ENCODE data around the gene MPL. TPM values are rescaled to one million over a fixed set of nuclear protein-coding genes. Genes with fewer than 3 reads are reported as not detected.

Gene MPL
- total and polyA plus RNA-seq, 2 of the 13 experiments (the other 11 are each of a cell fraction or from before 2014, with no cell fraction given): not detected

- TF ChIP-seq TARDBP (CRISPR knock-in tag; IDR thresholded peaks at IDR 0.05): peak; percentile 77; the same call in 1 of the 2 replicates
- peak; percentile 93; the same call in 1 of the 2 replicates for TF ChIP-seq ZNF337 (CRISPR knock-in tag; IDR thresholded peaks at IDR 0.05; ENCODE audit: borderline replicate concordance, low read depth)
- no peak for TF ChIP-seq SP2 (CRISPR knock-in tag; IDR thresholded peaks at IDR 0.05)
- TF ChIP-seq IKZF4 (CRISPR knock-in tag; IDR thresholded peaks at IDR 0.05; ENCODE audit: borderline replicate concordance, low read depth, not compliant biosample characterization): peak; percentile 93
- TF ChIP-seq CENPT (CRISPR knock-in tag; IDR thresholded peaks at IDR 0.05; ENCODE audit: low read depth): peak; percentile 91
- no peak for TF ChIP-seq ZNF382 (CRISPR knock-in tag; IDR thresholded peaks at IDR 0.05; ENCODE audit: borderline replicate concordance)
- peak; percentile 89 for TF ChIP-seq ZNF160 (CRISPR knock-in tag; IDR thresholded peaks at IDR 0.05)
- TF ChIP-seq GPBP1L1 (CRISPR knock-in tag; IDR thresholded peaks at IDR 0.05): no peak
- no peak for TF ChIP-seq GMEB1 (CRISPR knock-in tag; IDR thresholded peaks at IDR 0.05; ENCODE audit: borderline replicate concordance)
- TF ChIP-seq ZNF615 (CRISPR knock-in tag; IDR thresholded peaks at IDR 0.05; ENCODE audit: borderline replicate concordance): no peak
- TF ChIP-seq RARA (CRISPR knock-in tag; IDR thresholded peaks at IDR 0.05): peak; percentile 33; the same call in 1 of the 2 replicates
- TF ChIP-seq ZNF609 (CRISPR knock-in tag; IDR thresholded peaks at IDR 0.05; ENCODE audit: borderline replicate concordance): no peak
- TF ChIP-seq MEIS1 (CRISPR knock-in tag; IDR thresholded peaks at IDR 0.05; ENCODE audit: borderline replicate concordance): 0 out of 2 replicates have a peak, but pooled peaks have one; percentile 61
- peak; percentile 94 for TF ChIP-seq MXD4 (CRISPR knock-in tag; IDR thresholded peaks at IDR 0.05)
- peak; percentile 85 for TF ChIP-seq KAT8 (CRISPR knock-in tag; IDR thresholded peaks at IDR 0.05)
- TF ChIP-seq KDM5A (IDR thresholded peaks at IDR 0.05; ENCODE audit: borderline replicate concordance, low read length): no peak; the same call in 1 of the 2 replicates
- no peak for TF ChIP-seq TBP (CRISPR knock-in tag; IDR thresholded peaks at IDR 0.05)
- no peak for TF ChIP-seq ZNF34 (CRISPR knock-in tag; IDR thresholded peaks at IDR 0.05; ENCODE audit: borderline replicate concordance)
- TF ChIP-seq ZNF639 (CRISPR knock-in tag; conservative IDR thresholded peaks at IDR 0.05): peak; percentile 60; the same call in 1 of the 2 replicates
Observed at GRCh38 chr1:43367904-43368645, 30.5 kb downstream of the MPL start, which contains the start of gene ELOVL1 (continued).

Data from HepG2 (cell line).